GM12801 (cell line): ENCODE data around the gene TMEM117.

Source experiments
- TF ChIP-seq, protein P1 (sequence below): IDR thresholded peaks from one replicate; pipeline ENCODE4 v1.5.1; 2011; ENCODE audit warnings: control low read depth; ENCODE audit not compliant: insufficient read length; ENCODE audit errors: extremely low read depth

Gene TMEM117

DNA sequence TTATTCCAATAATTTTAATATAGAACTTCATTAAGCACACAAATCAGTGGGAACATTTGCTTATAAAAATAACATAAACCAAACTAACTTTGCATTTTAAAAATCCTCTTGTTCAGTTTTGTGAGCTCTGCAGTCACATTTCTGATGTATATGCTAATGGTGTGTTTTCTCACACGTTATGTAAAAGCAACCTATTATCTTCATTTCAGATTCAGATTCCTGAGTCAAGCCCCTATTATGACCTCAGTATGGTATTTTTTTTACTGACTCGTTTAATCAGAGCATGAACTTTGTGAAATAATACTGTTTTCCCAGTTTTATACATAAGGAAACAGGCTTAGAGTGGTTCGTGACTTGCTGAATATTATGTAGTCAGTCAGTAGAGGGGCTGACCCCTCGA lies 394.0 kb downstream of the TMEM117 start:
- TF ChIP-seq, protein P1, sequence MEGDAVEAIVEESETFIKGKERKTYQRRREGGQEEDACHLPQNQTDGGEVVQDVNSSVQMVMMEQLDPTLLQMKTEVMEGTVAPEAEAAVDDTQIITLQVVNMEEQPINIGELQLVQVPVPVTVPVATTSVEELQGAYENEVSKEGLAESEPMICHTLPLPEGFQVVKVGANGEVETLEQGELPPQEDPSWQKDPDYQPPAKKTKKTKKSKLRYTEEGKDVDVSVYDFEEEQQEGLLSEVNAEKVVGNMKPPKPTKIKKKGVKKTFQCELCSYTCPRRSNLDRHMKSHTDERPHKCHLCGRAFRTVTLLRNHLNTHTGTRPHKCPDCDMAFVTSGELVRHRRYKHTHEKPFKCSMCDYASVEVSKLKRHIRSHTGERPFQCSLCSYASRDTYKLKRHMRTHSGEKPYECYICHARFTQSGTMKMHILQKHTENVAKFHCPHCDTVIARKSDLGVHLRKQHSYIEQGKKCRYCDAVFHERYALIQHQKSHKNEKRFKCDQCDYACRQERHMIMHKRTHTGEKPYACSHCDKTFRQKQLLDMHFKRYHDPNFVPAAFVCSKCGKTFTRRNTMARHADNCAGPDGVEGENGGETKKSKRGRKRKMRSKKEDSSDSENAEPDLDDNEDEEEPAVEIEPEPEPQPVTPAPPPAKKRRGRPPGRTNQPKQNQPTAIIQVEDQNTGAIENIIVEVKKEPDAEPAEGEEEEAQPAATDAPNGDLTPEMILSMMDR: no peak

DNA sequence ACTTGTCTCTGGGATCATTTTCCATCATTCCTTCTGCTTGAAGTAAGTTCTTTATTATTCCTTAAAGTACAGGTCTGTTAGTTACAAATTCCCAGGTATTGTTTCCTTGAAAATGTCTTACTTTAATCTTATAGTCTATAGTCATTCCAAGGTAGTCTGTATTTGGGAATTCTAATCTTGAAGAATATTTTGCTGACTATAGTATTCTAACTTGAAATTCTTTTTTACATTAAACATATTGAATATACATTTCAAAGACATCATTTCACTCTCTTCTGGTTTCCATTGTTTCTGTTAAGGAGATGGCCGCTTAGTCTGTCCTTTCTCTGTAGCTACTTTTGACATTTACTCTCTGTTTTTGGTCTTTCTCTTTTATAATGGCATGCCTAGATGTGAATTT lies 399.8 kb downstream of the TMEM117 start:
- TF ChIP-seq, protein P1: no peak

DNA sequence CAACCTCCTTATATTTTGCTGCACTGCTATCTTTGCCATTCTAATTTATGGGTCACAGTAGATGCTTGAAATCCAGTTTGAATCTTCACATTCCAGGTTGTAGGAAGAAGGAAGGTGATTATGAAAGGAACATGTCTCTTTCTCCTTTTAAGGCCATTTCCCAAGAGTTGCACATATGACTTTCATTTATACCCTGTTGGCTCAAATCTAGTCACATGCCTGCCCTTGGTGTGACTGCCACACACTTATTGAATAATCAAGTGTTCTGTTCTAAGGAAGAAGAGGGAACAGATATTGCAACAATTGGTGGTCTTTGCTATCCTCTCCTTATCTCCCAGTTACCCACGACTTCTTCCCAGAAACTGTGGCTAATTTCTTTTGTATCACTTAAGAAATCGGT lies 404.3 kb downstream of the TMEM117 start:
- TF ChIP-seq, protein P1: no peak

DNA sequence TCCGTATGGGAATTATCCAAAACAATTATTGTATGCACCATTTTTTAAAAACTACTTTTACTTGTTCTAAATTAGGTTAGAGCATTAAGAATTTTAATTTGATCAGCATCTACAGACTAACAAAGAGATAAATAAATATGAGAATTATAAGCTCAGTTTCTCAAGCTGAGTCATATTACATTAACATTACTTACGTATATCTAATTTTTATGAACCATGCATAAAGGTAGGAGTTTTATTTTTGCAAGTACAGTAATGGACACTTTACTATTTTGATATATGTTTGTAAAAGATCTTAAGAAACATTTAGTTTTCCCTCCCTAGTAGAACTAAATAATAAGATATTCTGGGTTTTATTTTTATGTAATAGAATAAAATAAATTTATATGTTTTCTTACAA lies 410.1 kb downstream of the TMEM117 start:
- TF ChIP-seq, protein P1: no peak

DNA sequence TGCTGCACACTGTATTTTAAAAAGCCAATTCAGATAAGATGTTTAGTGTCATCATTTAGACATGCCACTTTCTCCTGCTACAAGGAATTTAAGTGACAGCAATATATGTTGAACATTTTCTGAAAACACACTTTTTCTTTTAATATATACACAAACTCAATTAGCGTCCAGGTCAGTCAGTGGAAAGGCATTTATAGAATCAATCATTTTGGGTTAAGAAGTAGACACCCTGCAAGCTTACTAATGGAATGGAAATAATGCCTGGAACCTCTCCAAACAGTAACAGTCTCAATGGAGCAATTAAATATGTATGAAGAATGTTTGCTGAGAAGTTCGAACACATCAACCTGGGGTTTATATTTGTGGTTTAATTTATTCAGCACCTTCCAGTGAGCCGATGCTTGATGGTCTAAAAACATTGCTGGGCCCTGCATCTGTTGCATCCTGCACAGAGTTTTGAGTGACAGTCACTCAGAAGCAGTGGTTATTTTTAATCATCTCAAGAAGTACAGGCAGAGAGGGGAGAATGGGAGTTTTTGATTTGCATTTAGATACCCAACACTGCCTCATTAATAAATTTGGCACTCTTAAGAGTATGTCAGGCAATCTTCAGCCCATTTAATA lies 410.7 kb downstream of the TMEM117 start:
- TF ChIP-seq, protein P1: no peak

DNA sequence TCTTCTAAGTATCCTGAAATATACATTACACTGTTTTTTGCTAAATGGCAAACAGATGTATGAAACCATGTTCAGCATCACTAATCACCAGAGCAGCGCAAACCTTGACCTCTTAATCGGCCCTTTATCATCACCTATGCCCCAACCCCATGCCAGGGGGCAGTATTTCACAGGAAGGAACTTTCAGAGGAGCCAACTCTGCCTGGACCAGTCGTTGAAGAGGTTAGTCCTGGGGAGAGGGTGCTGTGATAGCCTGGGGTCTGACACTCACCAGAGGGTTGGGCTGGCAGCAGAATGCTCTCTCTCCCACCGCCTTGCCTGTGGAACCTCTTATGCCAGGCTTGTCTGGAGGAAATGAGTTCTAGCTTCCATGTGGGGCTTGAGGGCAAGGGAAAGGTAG lies 411.7 kb downstream of the TMEM117 start:
- TF ChIP-seq, protein P1: no peak

DNA sequence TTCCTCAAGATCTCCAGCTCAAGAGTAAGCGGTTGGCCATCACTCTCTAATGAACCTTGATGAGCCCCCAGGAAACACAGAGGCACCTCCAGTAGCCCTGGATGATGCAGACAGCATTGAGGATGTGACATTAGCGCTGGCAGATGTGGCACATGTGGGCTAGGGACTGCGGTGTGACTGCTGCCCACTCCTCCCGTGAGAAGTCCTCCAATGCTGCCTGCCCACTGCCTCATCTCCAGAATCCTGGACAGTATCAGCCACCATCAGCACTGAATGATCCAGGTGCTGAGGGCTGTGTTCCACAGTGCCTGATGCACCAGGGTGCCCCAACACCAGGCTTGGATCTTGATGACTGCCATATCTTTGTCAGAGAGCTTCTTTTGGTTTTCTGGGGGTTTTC lies 412.6 kb downstream of the TMEM117 start:
- TF ChIP-seq, protein P1: no peak

DNA sequence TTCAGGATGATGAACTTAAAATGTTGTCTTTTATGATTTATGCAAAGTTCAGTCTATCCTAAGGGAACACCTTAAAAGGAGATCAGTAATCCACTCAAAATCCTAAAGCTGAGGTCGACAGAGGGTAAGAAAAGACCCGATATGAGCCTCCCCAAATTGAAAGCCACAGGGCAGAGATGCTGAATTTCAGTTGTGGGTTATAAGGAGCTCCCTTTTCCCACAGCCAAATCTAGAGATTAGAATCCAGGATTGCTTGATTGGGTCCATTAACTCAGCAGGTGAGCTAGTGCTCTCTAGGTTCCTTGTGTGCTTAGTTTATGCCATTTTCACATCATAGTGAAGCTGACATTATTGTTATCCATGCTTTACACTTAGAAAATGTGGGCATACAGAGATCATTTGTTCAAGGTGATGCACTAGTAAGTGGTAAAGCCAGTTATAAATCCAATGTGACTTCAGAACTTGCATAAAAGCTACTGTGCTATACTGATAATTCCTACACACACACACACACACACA lies 417.5 kb downstream of the TMEM117 start:
- TF ChIP-seq, protein P1: no peak
